IMR-90 (cell line): Measurements from ENCODE around the gene EPC2. TPM values are rescaled to one million over a fixed set of nuclear protein-coding genes. Genes with fewer than 3 reads are reported as not detected.

ENCODE experiments used
- ATAC-seq: fragments of 200-7000 bp; cut with Tn5 transposase; 2 replicates; pipeline ENCODE4 v1.9.1; 2020; ENCODE audit warnings: low read depth, mild to moderate bottlenecking, moderate library complexity
- BruUV-seq: library from RNA; stranded (reverse); fragments of 400-500 nt; replicated peaks from 2 replicates; lab custom pipeline; 2021; lab: Mats Ljungman, UMichigan
- CTCF ChIA-PET: fragments of 300-600 bp; formaldehyde crosslinking; extraction: SDS; loops from one replicate; lab custom pipeline; 2021; ENCODE audit warnings: antibody characterized with exemption; lab: Yijun Ruan, JAX
- POLR2A ChIA-PET: fragments of 300-600 bp; sonication (Branson Sonifier 250); formaldehyde crosslinking; loops from one replicate; lab custom pipeline; 2022; ENCODE audit warnings: antibody characterized with exemption; ENCODE audit not compliant: unreplicated experiment; lab: Charles Lee
- DNase-seq: peaks from one replicate; pipeline ENCODE4 v3.0.0; 2013
- H2AFZ ChIP-seq: replicated peaks from 2 replicates; pipeline ENCODE3; 2013; ENCODE audit warnings: low read length, mild to moderate bottlenecking; ENCODE audit not compliant: poor library complexity
- H2AK5ac ChIP-seq: 2 replicates; pipeline ENCODE4 v1.6.1; 2013; ENCODE audit warnings: low read depth, low read length, inconsistent platforms
- H2AK9ac ChIP-seq: replicated peaks from 2 replicates; pipeline ENCODE3; 2013; ENCODE audit warnings: mild to moderate bottlenecking, low read depth, low read length, moderate library complexity; ENCODE audit not compliant: poor library complexity
- H2BK120ac ChIP-seq: 2 replicates; pipeline ENCODE4 v1.6.1; 2013; ENCODE audit warnings: low read depth, low read length, inconsistent platforms
- H2BK15ac ChIP-seq: 3 replicates; pipeline ENCODE4 v1.6.1; 2013; ENCODE audit warnings: low read depth, low read length, inconsistent platforms
- H2BK20ac ChIP-seq: 2 replicates; pipeline ENCODE4 v1.6.1; 2013; ENCODE audit warnings: low read depth, mild to moderate bottlenecking, inconsistent platforms, low read length, moderate library complexity
- H2BK5ac ChIP-seq: 2 replicates; pipeline ENCODE4 v1.6.1; 2013; ENCODE audit warnings: mild to moderate bottlenecking, low read depth, low read length, inconsistent platforms; ENCODE audit not compliant: poor library complexity, severe bottlenecking
- H3K14ac ChIP-seq: replicated peaks from 2 replicates; pipeline ENCODE4 v1.6.1; 2013; ENCODE audit warnings: low read depth, low read length, inconsistent platforms
- H3K18ac ChIP-seq: 2 replicates; pipeline ENCODE4 v1.6.1; 2013; ENCODE audit warnings: low read depth, low read length, control low read depth
- H3K23ac ChIP-seq: 2 replicates; pipeline ENCODE4 v1.6.1; 2013; ENCODE audit warnings: low read depth, low read length, inconsistent platforms
- H3K27ac ChIP-seq: 2 replicates; pipeline ENCODE4 v1.5.1; 2013; ENCODE audit warnings: mild to moderate bottlenecking, control low read depth, low read length; ENCODE audit not compliant: insufficient read depth
- H3K27me3 ChIP-seq: 2 replicates; pipeline ENCODE4 v1.6.1; 2013; ENCODE audit warnings: low read length; ENCODE audit not compliant: control insufficient read depth, insufficient read depth
- H3K36me3 ChIP-seq: 2 replicates; pipeline ENCODE4 v1.6.1; 2013; ENCODE audit warnings: low read length, mixed read lengths; ENCODE audit not compliant: control insufficient read depth, insufficient read depth
- H3K4ac ChIP-seq: 2 replicates; pipeline ENCODE4 v1.6.1; 2013; ENCODE audit warnings: low read depth, low read length, inconsistent platforms
- H3K4me1 ChIP-seq: 2 replicates; pipeline ENCODE4 v1.6.1; 2013; ENCODE audit warnings: low read length, mixed read lengths; ENCODE audit not compliant: control insufficient read depth, insufficient read depth
- H3K4me2 ChIP-seq: 2 replicates; pipeline ENCODE4 v1.6.1; 2013; ENCODE audit warnings: low read depth, mild to moderate bottlenecking, control low read depth, low read length, moderate library complexity
- H3K4me3 ChIP-seq: 2 replicates; pipeline ENCODE4 v1.5.1; 2013; ENCODE audit warnings: low read depth, mild to moderate bottlenecking, control low read depth, low read length, moderate library complexity; ENCODE audit not compliant: insufficient read depth
- H3K56ac ChIP-seq: 2 replicates; pipeline ENCODE4 v1.6.1; 2013; ENCODE audit warnings: low read length, inconsistent platforms; ENCODE audit not compliant: insufficient read depth; ENCODE audit errors: extremely low read depth
- H3K79me1 ChIP-seq, 2 experiments: 2 replicates each; pipeline ENCODE4 v1.6.1; 2013; ENCODE audit warnings: low read length in 2 of 2, inconsistent platforms in 1 of 2, low read depth in 1 of 2
- H3K9ac ChIP-seq: 2 replicates; pipeline ENCODE4 v1.6.1; 2013; ENCODE audit warnings: low read depth, low read length, control low read depth
- H3K9me1 ChIP-seq: 2 replicates; pipeline ENCODE4 v1.6.1; 2013; ENCODE audit warnings: low read length, inconsistent platforms; ENCODE audit not compliant: insufficient read depth
- H3K9me3 ChIP-seq: 2 replicates; pipeline ENCODE4 v1.6.1; 2013; ENCODE audit warnings: low read length; ENCODE audit not compliant: control insufficient read depth, insufficient read depth
- H4K20me1 ChIP-seq: 2 replicates; pipeline ENCODE4 v1.6.1; 2013; ENCODE audit warnings: low read length, inconsistent platforms; ENCODE audit not compliant: insufficient read depth
- H4K5ac ChIP-seq: 2 replicates; pipeline ENCODE4 v1.6.1; 2013; ENCODE audit warnings: mild to moderate bottlenecking, low read depth, low read length, control low read depth
- H4K8ac ChIP-seq, 2 experiments: 2 replicates each; pipeline ENCODE4 v1.6.1; 2013; ENCODE audit warnings: low read depth in 2 of 2, low read length in 2 of 2, control low read depth in 1 of 2, inconsistent platforms in 1 of 2
- H4K91ac ChIP-seq: 2 replicates; pipeline ENCODE4 v1.6.1; 2013; ENCODE audit warnings: low read depth, low read length, inconsistent platforms; ENCODE audit not compliant: insufficient read depth
- CHD1 ChIP-seq: IDR thresholded peaks from 2 replicates; pipeline ENCODE4 v1.6.1; 2012; ENCODE audit warnings: low read depth, low read length, improper control_type of control experiment
- MAFK ChIP-seq: IDR thresholded peaks from 2 replicates; pipeline ENCODE4 v1.6.1; 2012; ENCODE audit warnings: low read depth, low read length, improper control_type of control experiment
- POLR2A ChIP-seq: IDR thresholded peaks from 2 replicates; pipeline ENCODE4 v1.6.1; 2012; ENCODE audit warnings: mild to moderate bottlenecking, low read depth, low read length
- RAD21 ChIP-seq: IDR thresholded peaks from 2 replicates; pipeline ENCODE4 v1.6.1; 2012; ENCODE audit warnings: low read length, improper control_type of control experiment
- RCOR1 ChIP-seq: IDR thresholded peaks from 2 replicates; pipeline ENCODE4 v1.6.1; 2012; ENCODE audit warnings: mild to moderate bottlenecking, low read length, improper control_type of control experiment; ENCODE audit not compliant: insufficient replicate concordance
- WGBS, 2 experiments: methylation state at CpG; one replicate each; pipeline versions ENCODE4 v1.1.5 to v1.1.7; 2013; ENCODE audit warnings: missing lambda C conversion rate in 2 of 2; ENCODE audit not compliant: insufficient read length in 1 of 2; ENCODE audit errors: extremely low coverage in 2 of 2; 5-methylcytosine and 5-hydroxymethylcytosine counted together
- dilution Hi-C: fragments of 300-500 bp; cut with HindIII; formaldehyde crosslinking; loops from one replicate; pipeline ENCODE4 v1.14.3; 2018; ENCODE audit warnings: low sequenced_read_pairs; ENCODE audit not compliant: unreplicated experiment
- in situ Hi-C: fragments of 300-500 bp; cut with MboI; formaldehyde crosslinking; loops from 3 replicates; pipeline ENCODE4 v1.14.3; 2019; ENCODE audit warnings: low sequenced_read_pairs, inconsistent platforms, mixed read lengths
- intact Hi-C: fragments of 100-400 bp; cut with micrococcal nuclease; formaldehyde crosslinking; loops from 2 replicates; pipeline ENCODE4 v1.10.0; 2022
- polyA plus RNA-seq, 3 experiments: library from polyadenylated mRNA; depleted of rRNA; stranded (reverse); fragments of >200 nt; gene quantifications; 2 replicates each; pipeline ENCODE4 v1.2.3, GENCODE V29; 2012; ENCODE audit warnings: low replicate concordance in 1 of 3
- total RNA-seq: library from RNA; depleted of rRNA; stranded (reverse); fragments of >200 nt; gene quantifications from 2 replicates; pipeline ENCODE4 v1.2.3, GENCODE V29; 2012

Gene EPC2
- total and polyA plus RNA-seq, 2 of the 4 experiments (the other 2 are of a cell fraction), result 10.6 to 22.6 TPM

GRCh38 chr2:148619560-148620195 is 24.9 kb upstream of the EPC2 start:
- Histone ChIP-seq H2AFZ (no peak overlapping the region), H3K18ac (no peak overlapping the region), H2BK5ac (no peak overlapping the region), H2BK15ac (no peak overlapping the region), H3K4me1 (no peaks in the 10 kb centered on the region), H3K27ac (no peak overlapping the region), H4K8ac (no peak overlapping the region), H3K79me1 (no peaks in the 10 kb centered on the region), H4K5ac (no peak overlapping the region), H3K4me2 (no peak overlapping the region), H3K23ac (no peak overlapping the region), H3K4ac (no peak overlapping the region), H3K9me1 (no peaks in the 10 kb centered on the region), H4K20me1 (no peaks in the 10 kb centered on the region), H3K56ac (no peak overlapping the region), H3K4me3 (no peak overlapping the region), H3K9me3 (no peaks in the 10 kb centered on the region), H2BK20ac (no peak overlapping the region), H3K27me3 (peaks cover 8% of the 10 kb centered on the region), H4K91ac (no peak overlapping the region), H3K9ac (no peak overlapping the region), H3K14ac (no peak overlapping the region), H2BK120ac (no peak overlapping the region), H3K36me3 (no peaks in the 10 kb centered on the region), H2AK9ac (no peak overlapping the region), H2AK5ac (no peak overlapping the region)
- BruUV-seq, result no TSS peak
- ATAC-seq, result no peak
- in situ Hi-C loops (no loop called here), dilution Hi-C loops (no loop called here), intact Hi-C loops (no loop called here)
- DNase-seq, result no peak
- ChIA-PET CTCF (no interaction called here), POLR2A (no interaction called here)
- no peak for TF ChIP-seq CHD1
- no peak for TF ChIP-seq RAD21
- no peak for TF ChIP-seq RCOR1
- TF ChIP-seq POLR2A, result no peak
- TF ChIP-seq MAFK, result no peak
- no CpG with 5 or more reads among the region's 4 CpGs for WGBS, 2 experiments
